Peyer's patch (tissue), 4 donors: Measurements from ENCODE around the gene WASF3. TPM values are rescaled to one million over a fixed set of nuclear protein-coding genes. Genes with fewer than 3 reads are reported as not detected.
A peak's percentile ranks its signal among the peaks of the same experiment; 100 is the strongest.

Experiments used
- DNase-seq, 3 donors: peaks; one replicate each; pipeline ENCODE4 v3.0.0-alpha.2; 2017 to 2019
- H3K27ac ChIP-seq, 4 donors: fragments of 200-600 bp; sonication (generic); one replicate each; pipeline ENCODE4 v1.5.1; 2016 to 2019
- H3K27me3 ChIP-seq, 2 donors: fragments of 200-600 bp; sonication (generic); one replicate each; pipeline ENCODE4 v1.5.1; 2019
- H3K36me3 ChIP-seq, 3 donors: fragments of 200-600 bp; sonication (generic); one replicate each; pipeline ENCODE4 v1.5.1; 2016 to 2019
- H3K4me1 ChIP-seq, 4 donors: fragments of 200-600 bp; sonication (generic); one replicate each; pipeline ENCODE4 v1.5.1; 2016 to 2019
- H3K4me3 ChIP-seq, 4 donors: fragments of 200-600 bp; sonication (generic); 1 replicate in 3 of 4; 2 replicates in 1 of 4; pipeline ENCODE4 v1.5.1; 2016 to 2019; ENCODE audit warnings: mild to moderate bottlenecking in 1 of 4
- H3K9me3 ChIP-seq, 4 donors: fragments of 200-600 bp; sonication (generic); one replicate each; pipeline ENCODE4 v1.5.1; 2016 to 2019; ENCODE audit warnings: mild to moderate bottlenecking in 1 of 4
- CTCF ChIP-seq, 6 experiments: fragments of 450-650 bp in 4 of 6; fragments of 200-600 bp in 2 of 6; sonication (generic) in 1 of 6; IDR thresholded peaks; one replicate each; pipeline ENCODE4 v1.5.1; 2017 to 2019; ENCODE audit warnings: antibody characterized with exemption in 6 of 6, mild to moderate bottlenecking in 3 of 6, moderate library complexity in 1 of 6
- POLR2A ChIP-seq, 2 donors: fragments of 450-650 bp; IDR thresholded peaks; one replicate each; pipeline ENCODE4 v1.5.1; 2017; ENCODE audit warnings: antibody characterized with exemption in 2 of 2, mild to moderate bottlenecking in 2 of 2, moderate library complexity in 2 of 2
- total RNA-seq, 4 donors: library from RNA; depleted of rRNA; stranded (reverse); fragments of >200 nt; gene quantifications; one replicate each; pipeline ENCODE4 v1.1.0, GENCODE V29; 2016

WASF3 gene
- total RNA-seq, 4 donors from 2014 or later: 1.1 to 23.9 (median 2.7) TPM

- H3K4me1 ChIP-seq: no peaks in the 10 kb centered on the region
- H3K36me3 ChIP-seq: no peaks in the 10 kb centered on the region
- no peaks in the 10 kb centered on the region for H3K9me3 ChIP-seq
- no peak for DNase-seq
- no peak overlapping the region for H3K27ac ChIP-seq
- TF ChIP-seq CTCF (IDR thresholded peaks at IDR 0.05) (peak in 1 of 6 experiments; percentile 4), POLR2A (IDR thresholded peaks at IDR 0.05) (no peak)
- H3K4me3 ChIP-seq: no peak overlapping the region
- H3K27me3 ChIP-seq: no peaks in the 10 kb centered on the region
Measured at GRCh38 chr13:26656919-26657318, 99.4 kb downstream of the WASF3 start.

- Histone ChIP-seq H3K4me1 (no peaks in the 10 kb centered on the region), H3K36me3 (no peaks in the 10 kb centered on the region), H3K9me3 (no peaks in the 10 kb centered on the region)
Measured at GRCh38 chr13:26658448-26659385, 101.2 kb downstream of the WASF3 start.

GRCh38 chr13:26660185-26660584, 102.7 kb downstream of the WASF3 start:
- Histone ChIP-seq H3K9me3 (no peaks in the 10 kb centered on the region), H3K4me1 (no peaks in the 10 kb centered on the region), H3K27me3 (no peaks in the 10 kb centered on the region), H3K36me3 (no peaks in the 10 kb centered on the region), H3K27ac (no peak overlapping the region), H3K4me3 (no peak overlapping the region)
- TF ChIP-seq CTCF (IDR thresholded peaks at IDR 0.05) (no peak), POLR2A (IDR thresholded peaks at IDR 0.05) (no peak)
- DNase-seq: no peak

More at GRCh38 chr13:26658448-26659385, 101.2 kb downstream of the WASF3 start:
- no peak overlapping the region for H3K4me3 ChIP-seq
- H3K27me3 ChIP-seq: no peaks in the 10 kb centered on the region
- no peak for DNase-seq
- no peak overlapping the region for H3K27ac ChIP-seq
- TF ChIP-seq CTCF (IDR thresholded peaks at IDR 0.05) (no peak), POLR2A (IDR thresholded peaks at IDR 0.05) (no peak)

GRCh38 chr13:26660766-26661165, 103.3 kb downstream of the WASF3 start:
- Histone ChIP-seq H3K4me3 (no peak overlapping the region), H3K9me3 (no peaks in the 10 kb centered on the region), H3K4me1 (no peaks in the 10 kb centered on the region), H3K27me3 (no peaks in the 10 kb centered on the region), H3K27ac (no peak overlapping the region), H3K36me3 (no peaks in the 10 kb centered on the region)
- no peak for TF ChIP-seq CTCF (IDR thresholded peaks at IDR 0.05)
- TF ChIP-seq POLR2A (IDR thresholded peaks at IDR 0.05): no peak
- no peak for DNase-seq

GRCh38 chr13:26663791-26664190, 106.3 kb downstream of the WASF3 start:
- Histone ChIP-seq H3K9me3 (no peaks in the 10 kb centered on the region), H3K27ac (no peak overlapping the region), H3K4me3 (no peak overlapping the region), H3K27me3 (no peaks in the 10 kb centered on the region), H3K4me1 (no peaks in the 10 kb centered on the region), H3K36me3 (no peaks in the 10 kb centered on the region)
- no peak for TF ChIP-seq CTCF (IDR thresholded peaks at IDR 0.05)
- no peak for TF ChIP-seq POLR2A (IDR thresholded peaks at IDR 0.05)
- DNase-seq: no peak
